HCT116 (cell line): ENCODE data around the gene FBN3. TPM values are rescaled to one million over a fixed set of nuclear protein-coding genes. Genes with fewer than 3 reads are reported as not detected.

ENCODE experiments used
- ATAC-seq: fragments of 200-7000 bp; cut with Tn5 transposase; 2 replicates; pipeline ENCODE4 v1.9.1; 2020; ENCODE audit warnings: mild to moderate bottlenecking, moderate library complexity
- BruUV-seq: library from RNA; stranded (reverse); fragments of 400-500 nt; replicated peaks from 2 replicates; lab custom pipeline; 2021; lab: Mats Ljungman, UMichigan
- CTCF ChIA-PET: fragments of 300-600 bp; sonication (Branson Sonifier 250); formaldehyde crosslinking; loops from one replicate; lab custom pipeline; 2021; ENCODE audit warnings: antibody characterized with exemption; lab: Charles Lee
- POLR2A ChIA-PET: fragments of 300-600, 350-600 bp; sonication (Branson Sonifier 250); formaldehyde crosslinking; loops from one replicate; lab custom pipeline; 2021; ENCODE audit warnings: antibody characterized with exemption; lab: Charles Lee
- RAD21 ChIA-PET, 2 experiments: fragments of 300-600 bp; sonication (Branson Sonifier 250); formaldehyde crosslinking; loops; one replicate each; lab custom pipeline; 2023; ENCODE audit warnings: low total read pairs in 2 of 2; ENCODE audit not compliant: uncharacterized antibody in 2 of 2, unreplicated experiment in 2 of 2, low non-redundant PET in 1 of 2; lab: Charles Lee
- DNase-seq: peaks from one replicate; pipeline ENCODE4 v3.0.0-alpha.2; 2010; ENCODE audit warnings: low read depth, low spot score
- H2AFZ ChIP-seq: fragments of 200-600 bp; shearing (Covaris generic), sonication (generic); 2 replicates; pipeline ENCODE4 v1.6.1; 2017; ENCODE audit warnings: low read depth, mixed run types, mixed read lengths, antibody characterized with exemption, low read length; ENCODE audit not compliant: poor library complexity, severe bottlenecking
- H3K27ac ChIP-seq: 2 replicates; pipeline ENCODE4 v1.5.1; 2012; ENCODE audit warnings: low read depth, low read length
- H3K27me3 ChIP-seq: fragments of 200-600 bp; sonication (generic); 2 replicates; pipeline ENCODE4 v1.6.1; 2016; ENCODE audit warnings: mixed run types, low read length, mixed read lengths; ENCODE audit not compliant: insufficient read depth
- H3K36me3 ChIP-seq, 2 experiments: fragments of 200-500 bp in 1 of 2; fragments of 200-600 bp in 1 of 2; sonication (Bioruptor generic) in 1 of 2; sonication (generic) in 1 of 2; 2 replicates each; pipeline versions ENCODE4 v1.5.1 to v1.6.1; 2014 to 2016; ENCODE audit warnings: low read length in 2 of 2, inconsistent platforms in 1 of 2, mixed read lengths in 1 of 2, mixed run types in 1 of 2; ENCODE audit not compliant: insufficient read depth in 2 of 2, control insufficient read depth in 1 of 2
- H3K4me1 ChIP-seq, 2 experiments: fragments of 200-600 bp in 1 of 2; sonication (generic) in 1 of 2; 2 replicates each; pipeline versions ENCODE4 v1.5.1 to v1.6.1; 2012 to 2017; ENCODE audit warnings: low read length in 2 of 2, inconsistent platforms in 1 of 2, mild to moderate bottlenecking in 1 of 2, mixed read lengths in 1 of 2, mixed run types in 1 of 2, moderate library complexity in 1 of 2; ENCODE audit not compliant: insufficient read depth in 2 of 2, control insufficient read depth in 1 of 2
- H3K4me2 ChIP-seq: fragments of 200-600 bp; sonication (generic); 2 replicates; pipeline ENCODE4 v1.6.1; 2017; ENCODE audit warnings: mixed run types, low read length, mixed read lengths
- H3K4me3 ChIP-seq, 2 experiments: fragments of 200-600 bp in 1 of 2; sonication (generic) in 1 of 2; replicated peaks in 1 of 2; 2 replicates each; pipeline ENCODE4 v1.5.1; 2011 to 2016; ENCODE audit warnings: low read length in 2 of 2, control low read depth in 1 of 2, low read depth in 1 of 2, mild to moderate bottlenecking in 1 of 2, mixed read lengths in 1 of 2, mixed run types in 1 of 2
- H3K79me2 ChIP-seq: fragments of 200-600 bp; sonication (generic); 2 replicates; pipeline ENCODE4 v1.6.1; 2017; ENCODE audit warnings: mild to moderate bottlenecking, mixed run types, low read length, moderate library complexity, mixed read lengths; ENCODE audit not compliant: insufficient read depth
- H3K9ac ChIP-seq: fragments of 200-600 bp; sonication (generic); 2 replicates; pipeline ENCODE4 v1.6.1; 2016; ENCODE audit warnings: low read length, mixed read lengths
- H3K9me2 ChIP-seq: fragments of 200-600 bp; sonication (generic), shearing (Covaris generic); 2 replicates; pipeline ENCODE4 v1.6.1; 2017; ENCODE audit warnings: mixed run types, mild to moderate bottlenecking, moderate library complexity; ENCODE audit not compliant: insufficient read depth
- H3K9me3 ChIP-seq, 2 experiments: fragments of 200-500 bp in 1 of 2; fragments of 200-600 bp in 1 of 2; sonication (Bioruptor generic) in 1 of 2; sonication (generic) in 1 of 2; 2 replicates each; pipeline ENCODE4 v1.6.1; 2014 to 2017; ENCODE audit warnings: low read length in 2 of 2, mixed read lengths in 2 of 2, inconsistent platforms in 1 of 2, low read depth in 1 of 2, mild to moderate bottlenecking in 1 of 2, mixed run types in 1 of 2, moderate library complexity in 1 of 2; ENCODE audit not compliant: control insufficient read depth in 1 of 2, insufficient read depth in 1 of 2
- H4K20me1 ChIP-seq: fragments of 200-600 bp; sonication (generic), shearing (Covaris generic); 2 replicates; pipeline ENCODE4 v1.6.1; 2017; ENCODE audit warnings: mixed run types, mild to moderate bottlenecking, moderate library complexity; ENCODE audit not compliant: insufficient read depth
- CBX3 ChIP-seq: IDR thresholded peaks from 2 replicates; pipeline ENCODE4 v1.6.1; 2012; ENCODE audit warnings: low read depth
- ELF1 ChIP-seq: IDR thresholded peaks from 2 replicates; pipeline ENCODE4 v1.6.1; 2012; ENCODE audit warnings: low read depth, borderline replicate concordance
- EZH2phosphoT487 ChIP-seq: fragments of 200-600 bp; IDR thresholded peaks from 2 replicates; pipeline ENCODE4 v1.6.1; 2018; ENCODE audit warnings: antibody characterized with exemption, borderline replicate concordance
- FOSL1 ChIP-seq: IDR thresholded peaks from 2 replicates; pipeline ENCODE4 v1.6.1; 2012; ENCODE audit warnings: low read depth
- JUND ChIP-seq: IDR thresholded peaks from 2 replicates; pipeline ENCODE4 v1.6.1; 2012
- MAX ChIP-seq: IDR thresholded peaks from 2 replicates; pipeline ENCODE4 v1.6.1; 2012
- SP1 ChIP-seq: IDR thresholded peaks from 2 replicates; pipeline ENCODE4 v1.6.1; 2012; ENCODE audit warnings: low read depth
- TCF7L2 ChIP-seq: IDR thresholded peaks from 2 replicates; pipeline ENCODE4 v1.7.0; 2011; ENCODE audit warnings: borderline replicate concordance, inconsistent platforms; ENCODE audit not compliant: insufficient read depth, insufficient read length; ENCODE audit errors: extremely low read depth
- ZFX ChIP-seq: fragments of 450-650 bp; IDR thresholded peaks from 2 replicates; pipeline ENCODE4 v1.6.1; 2017
- ZNF274 ChIP-seq: fragments of 200-500 bp; sonication (Bioruptor generic); IDR thresholded peaks from 2 replicates; pipeline ENCODE4 v1.6.1; 2014; ENCODE audit warnings: mild to moderate bottlenecking, low read depth, low read length, inconsistent platforms
- intact Hi-C: fragments of 100-400 bp; cut with micrococcal nuclease; formaldehyde crosslinking; loops from 2 replicates; pipeline ENCODE4 v1.10.0; 2022
- total RNA-seq: library from RNA; stranded (reverse); gene quantifications from one replicate; pipeline ENCODE4 v1.2.1, GENCODE V29; 2021; ENCODE audit not compliant: unreplicated experiment

FBN3 gene
- total RNA-seq, 1 experiment from 2014 or later, result 6.6 TPM

- BruUV-seq, result no TSS peak
- Histone ChIP-seq H3K9ac (no peak overlapping the region), H3K27me3 (no peaks in the 10 kb centered on the region), H3K4me1 (peaks cover 0 to 17% of the 10 kb centered on the region in 2 experiments; a peak in 3 of 4 replicates), H2AFZ (no peak overlapping the region), H3K79me2 (no peaks in the 10 kb centered on the region), H3K27ac (no peak overlapping the region)
- CTCF ChIA-PET, result interaction anchor here (0.6 kb wide), 1 partner anchor 30 kb away, joined by 3 read pairs; no protein-coding TSS in a partner anchor
- DNase-seq, result no peak
- intact Hi-C loops, result no loop called here
- TF ChIP-seq MAX (no peak), ZFX (no peak), EZH2phosphoT487 (no peak), SP1 (no peak), JUND (no peak), TCF7L2 (no peak), FOSL1 (no peak), ZNF274 (no peak)
- TF ChIP-seq, all 23 proteins: peak for 0
- ChIA-PET POLR2A (no interaction called here), RAD21 (no interaction called here)
- Histone ChIP-seq H3K36me3 (no peaks in the 10 kb centered on the region), H3K4me2 (no peak overlapping the region), H3K9me3 (no peaks in the 10 kb centered on the region), H3K9me2 (no peaks in the 10 kb centered on the region), H3K4me3 (no peak overlapping the region), H4K20me1 (no peaks in the 10 kb centered on the region)
- ATAC-seq, result no peak
Measured at GRCh38 chr19:8045872-8046568, 103.4 kb downstream of the FBN3 start.

- ChIA-PET POLR2A (no interaction called here), CTCF (no interaction called here)
- Histone ChIP-seq H3K4me3 (no peak overlapping the region), H3K36me3 (no peaks in the 10 kb centered on the region), H3K9me3 (no peaks in the 10 kb centered on the region), H4K20me1 (no peaks in the 10 kb centered on the region), H2AFZ (no peak overlapping the region), H3K9ac (no peak overlapping the region), H3K4me1 (peaks cover 4 to 10% of the 10 kb centered on the region in 2 experiments; a peak in 3 of 4 replicates), H3K9me2 (no peaks in the 10 kb centered on the region), H3K79me2 (no peaks in the 10 kb centered on the region)
- intact Hi-C loops, result no loop called here
- DNase-seq, result no peak
- no peak for ATAC-seq
- TF ChIP-seq ELF1 (no peak), CBX3 (no peak)
- TF ChIP-seq, all 23 proteins: peak for 0
- Histone ChIP-seq H3K27ac (no peak overlapping the region), H3K4me2 (no peak overlapping the region), H3K27me3 (no peaks in the 10 kb centered on the region)
- no TSS peak for BruUV-seq
- RAD21 ChIA-PET, result no interaction called here
Measured at GRCh38 chr19:8044018-8044417, 105.4 kb downstream of the FBN3 start.
